IMR-90 (cell line): ENCODE results near the gene UPF1. TPM values are rescaled to one million over a fixed set of nuclear protein-coding genes. Genes with fewer than 3 reads are reported as not detected.

Experiments
- ATAC-seq: fragments of 200-7000 bp; cut with Tn5 transposase; 2 replicates; pipeline ENCODE4 v1.9.1; 2020; ENCODE audit warnings: low read depth, mild to moderate bottlenecking, moderate library complexity
- BruUV-seq: library from RNA; stranded (reverse); fragments of 400-500 nt; replicated peaks from 2 replicates; lab custom pipeline; 2021; lab: Mats Ljungman, UMichigan
- CTCF ChIA-PET: fragments of 300-600 bp; formaldehyde crosslinking; extraction: SDS; loops from one replicate; lab custom pipeline; 2021; ENCODE audit warnings: antibody characterized with exemption; lab: Yijun Ruan, JAX
- POLR2A ChIA-PET: fragments of 300-600 bp; sonication (Branson Sonifier 250); formaldehyde crosslinking; loops from one replicate; lab custom pipeline; 2022; ENCODE audit warnings: antibody characterized with exemption; ENCODE audit not compliant: unreplicated experiment; lab: Charles Lee
- DNase-seq: peaks from one replicate; pipeline ENCODE4 v3.0.0; 2013
- H2AFZ ChIP-seq: replicated peaks from 2 replicates; pipeline ENCODE3; 2013; ENCODE audit warnings: low read length, mild to moderate bottlenecking; ENCODE audit not compliant: poor library complexity
- H2AK5ac ChIP-seq: 2 replicates; pipeline ENCODE4 v1.6.1; 2013; ENCODE audit warnings: low read depth, low read length, inconsistent platforms
- H2AK9ac ChIP-seq: replicated peaks from 2 replicates; pipeline ENCODE3; 2013; ENCODE audit warnings: mild to moderate bottlenecking, low read depth, low read length, moderate library complexity; ENCODE audit not compliant: poor library complexity
- H2BK120ac ChIP-seq: 2 replicates; pipeline ENCODE4 v1.6.1; 2013; ENCODE audit warnings: low read depth, low read length, inconsistent platforms
- H2BK15ac ChIP-seq: 3 replicates; pipeline ENCODE4 v1.6.1; 2013; ENCODE audit warnings: low read depth, low read length, inconsistent platforms
- H2BK20ac ChIP-seq: 2 replicates; pipeline ENCODE4 v1.6.1; 2013; ENCODE audit warnings: low read depth, mild to moderate bottlenecking, inconsistent platforms, low read length, moderate library complexity
- H2BK5ac ChIP-seq: 2 replicates; pipeline ENCODE4 v1.6.1; 2013; ENCODE audit warnings: mild to moderate bottlenecking, low read depth, low read length, inconsistent platforms; ENCODE audit not compliant: poor library complexity, severe bottlenecking
- H3K14ac ChIP-seq: replicated peaks from 2 replicates; pipeline ENCODE4 v1.6.1; 2013; ENCODE audit warnings: low read depth, low read length, inconsistent platforms
- H3K18ac ChIP-seq: 2 replicates; pipeline ENCODE4 v1.6.1; 2013; ENCODE audit warnings: low read depth, low read length, control low read depth
- H3K23ac ChIP-seq: 2 replicates; pipeline ENCODE4 v1.6.1; 2013; ENCODE audit warnings: low read depth, low read length, inconsistent platforms
- H3K27ac ChIP-seq: 2 replicates; pipeline ENCODE4 v1.5.1; 2013; ENCODE audit warnings: mild to moderate bottlenecking, control low read depth, low read length; ENCODE audit not compliant: insufficient read depth
- H3K27me3 ChIP-seq: 2 replicates; pipeline ENCODE4 v1.6.1; 2013; ENCODE audit warnings: low read length; ENCODE audit not compliant: control insufficient read depth, insufficient read depth
- H3K36me3 ChIP-seq: 2 replicates; pipeline ENCODE4 v1.6.1; 2013; ENCODE audit warnings: low read length, mixed read lengths; ENCODE audit not compliant: control insufficient read depth, insufficient read depth
- H3K4ac ChIP-seq: 2 replicates; pipeline ENCODE4 v1.6.1; 2013; ENCODE audit warnings: low read depth, low read length, inconsistent platforms
- H3K4me1 ChIP-seq: 2 replicates; pipeline ENCODE4 v1.6.1; 2013; ENCODE audit warnings: low read length, mixed read lengths; ENCODE audit not compliant: control insufficient read depth, insufficient read depth
- H3K4me2 ChIP-seq: 2 replicates; pipeline ENCODE4 v1.6.1; 2013; ENCODE audit warnings: low read depth, mild to moderate bottlenecking, control low read depth, low read length, moderate library complexity
- H3K4me3 ChIP-seq: 2 replicates; pipeline ENCODE4 v1.5.1; 2013; ENCODE audit warnings: low read depth, mild to moderate bottlenecking, control low read depth, low read length, moderate library complexity; ENCODE audit not compliant: insufficient read depth
- H3K56ac ChIP-seq: 2 replicates; pipeline ENCODE4 v1.6.1; 2013; ENCODE audit warnings: low read length, inconsistent platforms; ENCODE audit not compliant: insufficient read depth; ENCODE audit errors: extremely low read depth
- H3K79me1 ChIP-seq, 2 experiments: 2 replicates each; pipeline ENCODE4 v1.6.1; 2013; ENCODE audit warnings: low read length in 2 of 2, inconsistent platforms in 1 of 2, low read depth in 1 of 2
- H3K9ac ChIP-seq: 2 replicates; pipeline ENCODE4 v1.6.1; 2013; ENCODE audit warnings: low read depth, low read length, control low read depth
- H3K9me1 ChIP-seq: 2 replicates; pipeline ENCODE4 v1.6.1; 2013; ENCODE audit warnings: low read length, inconsistent platforms; ENCODE audit not compliant: insufficient read depth
- H3K9me3 ChIP-seq: 2 replicates; pipeline ENCODE4 v1.6.1; 2013; ENCODE audit warnings: low read length; ENCODE audit not compliant: control insufficient read depth, insufficient read depth
- H4K20me1 ChIP-seq: 2 replicates; pipeline ENCODE4 v1.6.1; 2013; ENCODE audit warnings: low read length, inconsistent platforms; ENCODE audit not compliant: insufficient read depth
- H4K5ac ChIP-seq: 2 replicates; pipeline ENCODE4 v1.6.1; 2013; ENCODE audit warnings: mild to moderate bottlenecking, low read depth, low read length, control low read depth
- H4K8ac ChIP-seq, 2 experiments: 2 replicates each; pipeline ENCODE4 v1.6.1; 2013; ENCODE audit warnings: low read depth in 2 of 2, low read length in 2 of 2, control low read depth in 1 of 2, inconsistent platforms in 1 of 2
- H4K91ac ChIP-seq: 2 replicates; pipeline ENCODE4 v1.6.1; 2013; ENCODE audit warnings: low read depth, low read length, inconsistent platforms; ENCODE audit not compliant: insufficient read depth
- BHLHE40 ChIP-seq: fragments of 150-350 bp; IDR thresholded peaks from 2 replicates; pipeline ENCODE4 v1.6.1; 2016; ENCODE audit warnings: mild to moderate bottlenecking, low read depth, low read length
- CHD1 ChIP-seq: IDR thresholded peaks from 2 replicates; pipeline ENCODE4 v1.6.1; 2012; ENCODE audit warnings: low read depth, low read length, improper control_type of control experiment
- FOS ChIP-seq: fragments of 150-350 bp; IDR thresholded peaks from 2 replicates; pipeline ENCODE4 v1.6.1; 2016; ENCODE audit warnings: low read depth, low read length
- MAFK ChIP-seq: IDR thresholded peaks from 2 replicates; pipeline ENCODE4 v1.6.1; 2012; ENCODE audit warnings: low read depth, low read length, improper control_type of control experiment
- RAD21 ChIP-seq: IDR thresholded peaks from 2 replicates; pipeline ENCODE4 v1.6.1; 2012; ENCODE audit warnings: low read length, improper control_type of control experiment
- RCOR1 ChIP-seq: IDR thresholded peaks from 2 replicates; pipeline ENCODE4 v1.6.1; 2012; ENCODE audit warnings: mild to moderate bottlenecking, low read length, improper control_type of control experiment; ENCODE audit not compliant: insufficient replicate concordance
- RFX5 ChIP-seq: IDR thresholded peaks from 2 replicates; pipeline ENCODE4 v1.8.0; 2012; ENCODE audit warnings: low read depth, mild to moderate bottlenecking, low read length, moderate library complexity
- SMC3 ChIP-seq: fragments of 150-350 bp; IDR thresholded peaks from 2 replicates; pipeline ENCODE4 v1.6.1; 2016; ENCODE audit warnings: low read depth, mild to moderate bottlenecking, antibody characterized with exemption, low read length, moderate library complexity
- WGBS, 2 experiments: methylation state at CpG; one replicate each; pipeline versions ENCODE4 v1.1.5 to v1.1.7; 2013; ENCODE audit warnings: missing lambda C conversion rate in 2 of 2; ENCODE audit not compliant: insufficient read length in 1 of 2; ENCODE audit errors: extremely low coverage in 2 of 2; 5-methylcytosine and 5-hydroxymethylcytosine counted together
- dilution Hi-C: fragments of 300-500 bp; cut with HindIII; formaldehyde crosslinking; loops from one replicate; pipeline ENCODE4 v1.14.3; 2018; ENCODE audit warnings: low sequenced_read_pairs; ENCODE audit not compliant: unreplicated experiment
- in situ Hi-C: fragments of 300-500 bp; cut with MboI; formaldehyde crosslinking; loops from 3 replicates; pipeline ENCODE4 v1.14.3; 2019; ENCODE audit warnings: low sequenced_read_pairs, inconsistent platforms, mixed read lengths
- intact Hi-C: fragments of 100-400 bp; cut with micrococcal nuclease; formaldehyde crosslinking; loops from 2 replicates; pipeline ENCODE4 v1.10.0; 2022
- polyA plus RNA-seq, 3 experiments: library from polyadenylated mRNA; depleted of rRNA; stranded (reverse); fragments of >200 nt; gene quantifications; 2 replicates each; pipeline ENCODE4 v1.2.3, GENCODE V29; 2012; ENCODE audit warnings: low replicate concordance in 1 of 3
- total RNA-seq: library from RNA; depleted of rRNA; stranded (reverse); fragments of >200 nt; gene quantifications from 2 replicates; pipeline ENCODE4 v1.2.3, GENCODE V29; 2012
- TF ChIP-seq, protein P1 (sequence below): conservative IDR thresholded peaks from 2 replicates; pipeline ENCODE4 v1.5.1; 2012; ENCODE audit warnings: mild to moderate bottlenecking, low read depth, low read length, improper control_type of control experiment

Gene UPF1
- total and polyA plus RNA-seq, 2 of the 4 experiments (the other 2 are of a cell fraction) = 31.2 to 50.3 TPM

DNA sequence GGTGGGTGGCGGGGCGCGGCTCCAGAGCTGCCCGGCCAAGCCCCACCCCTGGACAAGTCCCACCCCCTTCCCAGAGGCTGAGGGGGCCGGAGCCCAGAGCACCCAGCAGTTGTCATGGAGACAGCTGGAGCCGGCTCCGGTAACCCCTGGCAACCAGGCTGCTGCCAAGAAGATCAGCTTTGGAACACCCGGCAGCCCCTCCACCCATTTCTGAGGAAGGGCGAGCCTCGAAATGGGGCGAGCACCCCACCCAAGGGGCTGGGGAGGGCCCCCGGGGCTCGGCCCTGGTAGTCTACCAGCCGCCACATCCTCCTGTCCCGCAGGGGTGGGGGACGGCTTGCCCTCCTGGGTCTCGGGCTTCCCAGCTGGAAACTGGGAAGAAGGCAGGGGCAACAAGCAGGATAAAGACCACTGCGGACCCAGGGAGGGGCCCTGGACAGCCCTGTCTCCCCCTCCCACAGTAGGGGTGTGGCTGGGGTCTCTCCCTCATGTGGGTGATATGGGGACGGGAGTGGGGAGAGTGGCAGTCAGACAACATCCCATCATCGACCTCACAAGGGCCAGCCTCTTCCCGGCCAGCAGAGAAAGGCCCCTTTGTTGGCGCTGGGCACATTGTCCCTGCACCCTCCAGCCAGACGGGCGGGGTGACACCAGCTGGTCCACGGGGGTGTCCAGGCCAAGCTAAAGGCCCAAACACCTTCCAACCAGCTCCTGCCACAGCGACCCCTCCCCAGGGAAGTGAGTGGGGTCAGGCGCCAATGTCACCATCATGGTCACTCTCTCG, 62.7 kb downstream of the UPF1 start:
- ATAC-seq (peak; percentile 15), DNase-seq (peak; percentile 35)
- Histone ChIP-seq H3K4ac (no peak overlapping the region), H4K20me1 (peaks cover 19% of the 10 kb centered on the region), H4K8ac (no peak overlapping the region), H3K79me1 (no peaks in the 10 kb centered on the region), H2AK5ac (no peak overlapping the region), H3K4me1 (peaks cover 8% of the 10 kb centered on the region; the same call in 1 of the 2 replicates), H2AK9ac (peak overlapping the region; percentile 33), H3K14ac (no peak overlapping the region), H2BK20ac (no peak overlapping the region), H3K4me3 (peak overlapping the region; percentile 47), H3K9ac (no peak overlapping the region), H3K9me3 (no peaks in the 10 kb centered on the region), H3K4me2 (peak overlapping the region; percentile 80; the same call in 1 of the 2 replicates), H3K36me3 (peaks cover 8% of the 10 kb centered on the region; the same call in 1 of the 2 replicates), H2BK120ac (no peak overlapping the region), H3K23ac (no peak overlapping the region), H4K91ac (no peak overlapping the region), H3K27ac (no peak overlapping the region), H2BK5ac (no peak overlapping the region), H3K9me1 (no peaks in the 10 kb centered on the region), H2BK15ac (no peak overlapping the region), H3K56ac (no peak overlapping the region), H2AFZ (peak overlapping the region; percentile 89), H3K27me3 (peaks cover 7% of the 10 kb centered on the region; the same call in 1 of the 2 replicates), H4K5ac (no peak overlapping the region), H3K18ac (no peak overlapping the region)
- in situ Hi-C loops = no loop called here
- TF ChIP-seq SMC3 (no peak), MAFK (no peak), RFX5 (no peak), BHLHE40 (no peak), FOS (no peak), RCOR1 (no peak), CHD1 (no peak), RAD21 (no peak)
- TF ChIP-seq, protein P1, sequence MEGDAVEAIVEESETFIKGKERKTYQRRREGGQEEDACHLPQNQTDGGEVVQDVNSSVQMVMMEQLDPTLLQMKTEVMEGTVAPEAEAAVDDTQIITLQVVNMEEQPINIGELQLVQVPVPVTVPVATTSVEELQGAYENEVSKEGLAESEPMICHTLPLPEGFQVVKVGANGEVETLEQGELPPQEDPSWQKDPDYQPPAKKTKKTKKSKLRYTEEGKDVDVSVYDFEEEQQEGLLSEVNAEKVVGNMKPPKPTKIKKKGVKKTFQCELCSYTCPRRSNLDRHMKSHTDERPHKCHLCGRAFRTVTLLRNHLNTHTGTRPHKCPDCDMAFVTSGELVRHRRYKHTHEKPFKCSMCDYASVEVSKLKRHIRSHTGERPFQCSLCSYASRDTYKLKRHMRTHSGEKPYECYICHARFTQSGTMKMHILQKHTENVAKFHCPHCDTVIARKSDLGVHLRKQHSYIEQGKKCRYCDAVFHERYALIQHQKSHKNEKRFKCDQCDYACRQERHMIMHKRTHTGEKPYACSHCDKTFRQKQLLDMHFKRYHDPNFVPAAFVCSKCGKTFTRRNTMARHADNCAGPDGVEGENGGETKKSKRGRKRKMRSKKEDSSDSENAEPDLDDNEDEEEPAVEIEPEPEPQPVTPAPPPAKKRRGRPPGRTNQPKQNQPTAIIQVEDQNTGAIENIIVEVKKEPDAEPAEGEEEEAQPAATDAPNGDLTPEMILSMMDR = no peak
- POLR2A ChIA-PET = no interaction called here
- intact Hi-C loops = no loop called here
- dilution Hi-C loops = no loop called here
- CTCF ChIA-PET = interaction anchor here (0.6 kb wide), 1 partner anchor 78 kb away, joined by 3 read pairs; no protein-coding TSS in a partner anchor
- no TSS peak for BruUV-seq
- 10% methylated on average over 5 of the region's 28 CpGs; no CpG with 5 or more reads in 1 of the 2 experiments for WGBS, 2 experiments
